WTC11 (cell line): ENCODE data around the gene MLF2.

Experiments used
- FOXJ3 ChIP-seq: sonication (generic); formaldehyde crosslinking; IDR thresholded peaks from 2 replicates; pipeline ENCODE4 v1.9.0; 2021; ENCODE audit warnings: missing genetic modification reagents, mild to moderate bottlenecking, borderline replicate concordance
- NFYB ChIP-seq: sonication (generic); formaldehyde crosslinking; conservative IDR thresholded peaks from 2 replicates; pipeline ENCODE4 v1.8.0; 2022; ENCODE audit warnings: low read depth, missing genetic modification reagents
- NR2C2 ChIP-seq: sonication (generic); formaldehyde crosslinking; IDR thresholded peaks from 2 replicates; pipeline ENCODE4 v1.8.0; 2022; ENCODE audit warnings: mild to moderate bottlenecking, missing genetic modification reagents
- TF ChIP-seq, protein P1 (sequence below): sonication (generic); formaldehyde crosslinking; IDR thresholded peaks from 2 replicates; pipeline ENCODE4 v1.8.1; 2022; ENCODE audit warnings: low read depth, mild to moderate bottlenecking, moderate library complexity, missing genetic modification reagents, borderline replicate concordance
- TF ChIP-seq, protein P2 (sequence below): sonication (generic); formaldehyde crosslinking; IDR thresholded peaks from 2 replicates; pipeline ENCODE4 v1.8.1; 2022; ENCODE audit warnings: mild to moderate bottlenecking, moderate library complexity, missing genetic modification reagents

DNA sequence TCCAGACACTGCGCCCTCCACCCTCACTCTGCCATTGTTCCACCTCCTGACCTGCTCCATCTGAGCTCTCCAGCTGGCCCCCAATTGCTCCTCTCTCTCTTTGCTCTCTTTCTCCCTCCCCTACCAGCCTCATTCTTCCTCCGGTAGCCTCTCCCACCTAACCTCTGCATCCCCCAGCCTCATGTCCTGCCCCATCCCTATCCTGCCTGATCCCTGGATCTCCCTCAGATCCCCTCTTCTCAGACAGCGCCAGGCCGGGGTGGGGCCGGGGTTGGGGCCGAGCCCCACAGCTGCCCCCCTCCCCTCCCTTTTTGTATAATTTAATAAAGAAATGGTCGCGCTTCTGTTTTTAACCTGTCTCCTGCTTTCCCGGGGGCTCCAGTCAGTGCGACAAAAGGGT, 17.7 kb upstream of the MLF2 start:
- no peak for TF ChIP-seq NR2C2 (CRISPR knock-in tag)
- TF ChIP-seq, protein P1, sequence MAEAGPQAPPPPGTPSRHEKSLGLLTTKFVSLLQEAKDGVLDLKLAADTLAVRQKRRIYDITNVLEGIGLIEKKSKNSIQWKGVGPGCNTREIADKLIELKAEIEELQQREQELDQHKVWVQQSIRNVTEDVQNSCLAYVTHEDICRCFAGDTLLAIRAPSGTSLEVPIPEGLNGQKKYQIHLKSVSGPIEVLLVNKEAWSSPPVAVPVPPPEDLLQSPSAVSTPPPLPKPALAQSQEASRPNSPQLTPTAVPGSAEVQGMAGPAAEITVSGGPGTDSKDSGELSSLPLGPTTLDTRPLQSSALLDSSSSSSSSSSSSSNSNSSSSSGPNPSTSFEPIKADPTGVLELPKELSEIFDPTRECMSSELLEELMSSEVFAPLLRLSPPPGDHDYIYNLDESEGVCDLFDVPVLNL (CRISPR knock-in tag): no peak
- TF ChIP-seq, protein P2, sequence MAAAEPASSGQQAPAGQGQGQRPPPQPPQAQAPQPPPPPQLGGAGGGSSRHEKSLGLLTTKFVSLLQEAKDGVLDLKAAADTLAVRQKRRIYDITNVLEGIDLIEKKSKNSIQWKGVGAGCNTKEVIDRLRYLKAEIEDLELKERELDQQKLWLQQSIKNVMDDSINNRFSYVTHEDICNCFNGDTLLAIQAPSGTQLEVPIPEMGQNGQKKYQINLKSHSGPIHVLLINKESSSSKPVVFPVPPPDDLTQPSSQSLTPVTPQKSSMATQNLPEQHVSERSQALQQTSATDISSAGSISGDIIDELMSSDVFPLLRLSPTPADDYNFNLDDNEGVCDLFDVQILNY: no peak
- TF ChIP-seq FOXJ3 (CRISPR knock-in tag): no peak
- TF ChIP-seq NFYB (CRISPR knock-in tag): no peak
